HG02852 (cell line): Measurements from ENCODE around the gene ADARB1.

Source experiments
- ATAC-seq: cut with Tn5 transposase; IDR thresholded peaks from one replicate; pipeline ENCODE4 v1.9.1; 2021; ENCODE audit warnings: mild to moderate bottlenecking, moderate library complexity; ENCODE audit not compliant: unreplicated experiment

Gene ADARB1

DNA sequence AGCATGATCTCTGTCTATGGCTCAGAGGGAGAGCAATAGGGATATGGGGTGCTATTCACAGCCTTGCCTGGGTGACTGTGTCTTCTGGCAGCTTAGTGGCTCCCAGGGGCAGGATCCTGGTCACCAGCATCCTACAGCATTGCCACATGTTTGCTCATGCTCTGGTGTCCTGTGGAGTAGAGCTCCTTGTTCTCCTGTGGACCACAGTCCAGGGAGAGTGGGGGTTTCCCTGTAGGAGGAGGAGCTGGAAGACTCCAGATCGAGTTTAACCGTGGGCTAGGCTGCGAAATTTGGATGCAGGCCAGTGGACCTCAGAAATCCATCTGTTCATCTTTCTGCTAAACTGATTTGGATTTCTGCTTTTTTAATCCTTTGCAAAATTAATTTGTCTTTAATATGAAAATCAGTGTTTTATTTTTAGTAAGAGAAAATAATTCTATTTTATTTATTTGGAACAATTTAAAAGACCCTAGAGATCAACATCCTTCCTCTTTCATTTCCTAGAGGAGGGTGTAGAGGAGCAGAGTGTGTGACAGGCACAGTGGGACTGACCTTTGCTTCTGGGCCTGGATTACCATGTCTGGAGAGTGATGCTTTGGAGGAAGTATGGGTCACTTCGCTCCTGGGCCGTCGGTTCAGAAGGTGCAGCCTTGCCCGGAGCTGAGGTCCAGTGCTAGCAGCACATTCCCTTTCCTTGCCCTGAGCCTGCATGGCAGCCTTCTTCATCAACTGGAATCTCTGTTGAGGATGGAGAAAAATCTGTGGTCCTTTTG, 17.4 kb downstream of the ADARB1 start:
- ATAC-seq = no peak

DNA sequence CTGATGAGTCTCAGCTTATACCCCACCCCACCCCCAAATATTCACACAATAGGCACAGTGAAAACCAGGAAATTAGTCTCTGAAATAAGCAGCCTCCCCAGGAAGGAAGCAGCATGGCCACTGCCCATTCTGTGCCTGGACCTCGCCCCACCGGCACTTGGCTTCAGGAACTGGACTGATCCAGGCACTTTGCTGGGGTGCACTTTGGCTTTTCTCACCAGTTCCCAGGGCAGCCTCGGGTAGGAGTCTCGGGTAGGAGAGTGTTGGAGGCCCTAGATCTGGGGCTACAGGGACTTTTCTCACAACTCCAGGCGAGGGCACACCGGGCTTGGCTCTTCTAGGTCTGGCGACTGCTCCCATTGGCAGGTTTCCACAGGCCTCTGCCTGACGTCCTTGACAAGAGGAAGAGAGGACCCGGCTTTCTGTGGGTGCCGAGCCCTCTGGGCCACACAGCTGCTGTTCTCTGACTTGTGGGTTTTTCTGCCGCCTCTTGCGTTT, 18.7 kb downstream of the ADARB1 start:
- no peak for ATAC-seq

DNA sequence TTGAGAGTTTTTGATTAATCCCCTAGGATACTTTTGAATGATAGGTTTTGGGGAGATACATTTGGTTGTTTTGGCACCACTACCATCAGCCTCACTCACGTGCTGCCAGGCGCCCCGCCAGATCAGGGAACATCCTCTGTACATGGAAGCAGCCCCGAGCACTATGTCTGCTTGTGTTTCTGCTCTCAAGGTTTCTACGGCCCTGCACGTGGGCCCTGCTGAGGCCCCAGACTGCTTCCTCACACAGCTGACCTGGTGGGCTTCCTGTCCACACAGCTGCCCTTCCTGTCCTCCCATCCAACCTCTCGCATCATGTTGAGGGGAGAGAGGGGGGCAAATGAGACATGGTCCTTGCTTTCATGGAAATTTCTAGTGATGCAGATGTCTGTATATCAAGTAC, 20.0 kb downstream of the ADARB1 start:
- ATAC-seq = no peak

DNA sequence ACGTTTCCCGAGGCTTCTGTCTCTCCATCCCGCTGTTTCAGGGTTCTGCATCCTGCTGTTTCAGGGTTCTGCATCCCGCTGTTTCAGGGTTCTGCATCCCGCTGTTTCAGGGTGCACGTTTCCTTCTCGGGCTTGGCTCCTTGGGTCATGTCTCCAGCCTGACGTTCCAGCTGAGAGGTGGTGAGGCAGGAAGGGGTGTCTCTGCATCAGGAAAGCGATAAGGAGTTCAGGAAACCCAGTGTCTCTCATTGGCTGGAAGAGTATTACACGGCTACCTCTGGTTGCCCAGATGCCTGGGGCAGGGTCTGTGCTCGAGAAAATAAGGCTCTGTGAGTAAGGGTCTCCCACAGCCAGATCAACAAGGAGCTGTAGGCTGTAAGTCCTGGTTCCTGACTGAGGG, 21.1 kb downstream of the ADARB1 start:
- no peak for ATAC-seq

DNA sequence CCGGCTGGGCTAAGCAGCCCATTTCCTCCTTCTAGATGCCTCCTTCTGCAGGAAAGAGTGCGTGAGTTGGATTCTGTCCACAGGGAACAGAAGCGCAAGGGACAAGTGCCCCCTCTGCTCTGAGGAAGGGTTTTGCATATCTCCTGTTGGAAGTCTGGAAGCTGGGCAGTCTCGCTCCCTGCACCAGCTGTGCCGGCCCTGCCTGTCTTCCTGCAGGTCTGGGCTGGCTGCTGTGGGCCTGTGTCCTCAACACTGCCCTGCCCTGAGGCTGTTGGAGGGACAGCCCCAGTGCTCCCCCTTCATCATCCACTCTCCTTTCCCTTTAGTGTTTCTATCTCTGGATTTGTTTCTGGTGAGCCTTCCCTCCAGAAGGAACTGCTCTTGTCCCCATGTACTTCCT, 21.8 kb downstream of the ADARB1 start:
- ATAC-seq = no peak

DNA sequence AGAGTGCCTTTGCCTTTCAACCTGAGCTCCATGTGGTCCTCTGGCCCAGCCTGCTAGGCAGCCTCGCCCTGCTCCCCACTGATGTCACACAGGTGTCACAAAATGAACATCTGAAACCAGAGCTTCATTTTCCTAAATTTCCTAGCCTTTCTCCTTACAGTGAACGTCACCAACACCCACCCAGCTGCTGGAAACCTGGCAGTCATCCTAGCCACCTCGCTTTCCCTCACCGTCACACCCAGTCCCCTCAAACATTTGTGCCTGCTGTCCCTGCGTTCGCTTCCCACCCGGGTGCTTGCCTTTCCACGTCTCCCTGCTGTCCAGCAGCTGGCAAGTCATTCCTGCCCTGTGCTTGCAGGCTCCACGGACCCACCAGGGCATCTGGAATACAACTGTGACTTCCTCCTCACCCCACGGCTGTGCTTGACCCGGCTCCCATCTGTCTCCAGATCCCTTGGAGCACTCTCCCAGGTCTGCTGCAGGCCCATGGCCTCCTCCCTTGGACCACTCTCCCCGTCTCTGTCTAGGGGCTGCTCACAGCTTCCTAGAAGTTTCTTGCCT, 23.5 kb downstream of the ADARB1 start:
- no peak for ATAC-seq

DNA sequence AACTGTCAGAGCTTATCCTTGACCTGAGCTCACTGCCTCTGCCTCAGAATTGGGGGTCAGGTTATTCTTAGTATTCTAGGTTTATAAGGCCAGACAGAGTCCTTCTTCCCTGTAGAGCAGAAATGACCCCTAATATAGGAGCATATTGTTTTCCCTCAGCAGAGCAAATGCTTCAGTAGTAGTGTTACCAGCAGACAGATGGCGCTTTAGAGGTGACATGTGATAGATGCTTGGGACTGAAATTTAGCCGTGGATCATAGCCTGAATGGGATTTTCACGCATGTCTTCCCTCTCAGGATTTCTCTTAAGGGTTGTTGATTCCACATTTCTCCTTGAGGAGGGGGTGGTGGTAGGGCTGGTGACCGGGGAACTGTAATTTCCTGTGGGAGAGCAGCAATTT, 24.5 kb downstream of the ADARB1 start:
- no peak for ATAC-seq

DNA sequence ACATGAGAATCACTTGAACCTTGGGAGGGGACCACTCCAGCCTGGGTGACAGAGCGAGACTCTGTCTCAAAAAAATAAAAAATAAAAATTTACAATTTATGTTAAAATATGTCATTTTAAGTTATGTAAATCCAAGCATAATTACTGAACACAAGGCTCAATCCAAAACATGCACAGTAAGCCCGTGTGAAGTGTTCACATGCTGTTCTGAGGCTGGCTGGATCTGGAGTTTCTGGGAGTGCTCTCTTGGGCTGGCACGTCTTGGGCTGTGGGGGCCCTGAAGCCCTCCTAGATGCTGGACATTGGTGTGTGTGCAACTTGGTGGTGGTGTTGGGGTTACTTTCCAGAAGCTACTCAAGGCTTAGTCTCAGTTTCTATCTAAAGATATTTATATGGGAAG, 25.2 kb downstream of the ADARB1 start:
- no peak for ATAC-seq

DNA sequence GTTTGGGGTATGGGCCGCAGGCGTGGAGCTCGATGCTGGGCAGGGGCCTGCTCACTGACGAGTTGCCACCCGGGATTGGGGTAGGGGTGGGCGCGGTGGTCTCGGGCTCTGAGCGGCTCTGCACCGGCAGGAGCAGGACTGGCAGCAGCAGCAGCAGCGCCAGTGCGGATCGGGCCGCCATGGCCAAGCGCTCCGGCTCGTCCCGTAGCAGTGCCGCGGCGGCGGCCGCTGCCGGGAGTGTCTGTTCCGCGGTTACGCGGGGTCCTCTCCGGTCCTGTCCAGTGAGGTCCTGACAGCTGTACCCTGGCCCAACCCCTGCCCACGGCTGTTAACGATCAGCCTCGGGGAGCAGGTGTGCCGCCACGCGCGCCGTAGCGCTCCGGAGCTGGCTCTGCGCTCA, 26.5 kb downstream of the ADARB1 start:
- no peak for ATAC-seq

DNA sequence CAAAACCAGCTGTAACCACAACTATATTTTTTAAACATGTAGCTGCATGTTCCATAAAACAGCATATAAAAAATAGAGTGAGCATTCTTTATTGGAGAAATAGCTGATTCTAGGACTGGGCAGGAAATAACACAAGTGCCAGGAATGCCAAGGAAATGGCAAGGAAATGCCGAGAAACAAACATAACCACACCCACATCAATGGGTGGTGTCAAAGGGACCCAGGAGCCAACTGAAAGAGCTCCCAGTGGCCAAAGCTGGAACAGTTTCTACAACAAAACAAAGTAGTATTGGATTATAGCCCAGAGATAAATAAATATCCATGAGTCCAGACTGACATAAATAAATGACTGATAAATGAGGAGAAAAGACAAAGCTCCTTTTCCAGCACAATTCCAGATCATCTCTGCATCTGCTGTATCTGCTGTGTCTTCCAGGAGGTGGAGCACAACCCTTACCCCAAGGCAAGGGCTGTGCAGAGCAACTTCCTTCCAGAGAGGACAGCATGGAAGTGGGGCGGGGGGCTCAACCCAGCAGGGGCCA, 28.1 kb downstream of the ADARB1 start:
- ATAC-seq = no peak

DNA sequence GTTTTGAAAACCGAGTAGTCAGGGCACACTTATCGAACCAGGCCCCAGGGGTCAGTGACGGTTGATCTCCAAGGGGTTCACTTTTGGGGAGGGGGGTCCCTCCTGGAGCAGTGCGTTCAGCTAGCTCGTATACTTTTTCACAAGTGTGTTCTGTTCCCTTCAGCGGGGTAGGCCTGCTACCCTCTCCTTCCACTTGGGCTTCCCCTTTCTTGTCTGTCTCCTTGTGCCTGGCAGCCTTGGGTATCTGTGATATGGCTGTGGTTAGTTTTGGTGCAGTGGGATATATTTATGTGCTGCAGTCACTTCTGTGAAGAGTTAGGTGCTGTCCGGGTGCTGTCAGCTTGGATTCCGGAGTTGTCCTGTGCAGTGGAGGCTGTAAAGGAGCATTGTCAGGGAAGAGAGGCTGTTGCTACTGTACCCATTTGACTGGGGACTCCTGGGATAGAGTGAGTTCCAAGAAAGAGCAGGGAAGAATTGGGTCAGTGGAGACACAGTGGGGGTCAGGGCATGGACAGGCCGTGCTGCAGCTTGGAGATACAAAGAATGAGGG, 29.7 kb downstream of the ADARB1 start:
- ATAC-seq = no peak

DNA sequence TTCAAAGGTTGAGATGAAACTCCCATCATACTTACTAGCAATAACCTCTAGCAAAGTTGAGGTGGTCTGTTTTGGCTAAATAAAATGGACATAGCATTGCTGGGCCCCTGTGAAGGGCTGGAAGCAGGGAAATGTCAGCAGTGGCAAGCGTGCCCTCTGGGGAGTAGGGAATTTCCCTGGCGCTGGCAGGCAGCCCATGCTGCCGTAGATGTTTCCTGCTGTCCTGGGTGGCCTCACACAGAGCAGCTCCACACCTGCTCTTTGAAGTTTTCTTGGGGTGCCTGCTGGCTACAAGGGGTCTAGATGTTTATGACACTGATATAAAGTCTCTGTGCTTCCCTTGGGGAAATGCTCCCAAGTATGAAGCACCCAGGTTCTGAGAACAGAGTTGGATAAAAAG, 30.2 kb downstream of the ADARB1 start:
- ATAC-seq = no peak

DNA sequence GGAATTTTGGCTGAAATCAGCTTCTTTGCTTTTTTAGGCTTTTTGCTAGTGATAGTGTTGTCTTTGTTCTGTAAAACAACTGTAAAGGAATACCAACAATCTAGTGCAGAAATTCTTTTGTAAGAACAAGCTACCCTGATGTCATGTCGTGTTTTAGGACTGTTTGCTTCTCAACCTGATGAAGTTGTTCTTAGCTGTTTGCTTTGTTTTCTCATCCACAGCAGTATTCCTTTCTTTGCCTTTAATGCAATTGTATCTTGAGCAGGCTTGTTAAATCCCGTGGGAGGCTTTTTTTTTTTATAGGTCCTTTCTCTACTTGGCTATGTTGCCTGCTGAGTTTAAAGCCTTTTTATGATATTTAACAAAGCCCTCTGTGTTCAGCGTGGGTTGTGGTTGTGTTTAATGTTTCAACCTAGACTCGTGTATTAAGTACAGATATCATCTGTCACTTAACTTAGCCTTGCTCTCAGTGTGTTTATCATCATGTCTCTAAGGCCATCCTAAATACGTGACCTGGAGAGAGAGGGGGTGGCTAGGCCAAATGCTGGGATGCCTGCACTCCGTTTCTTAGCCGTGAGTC, 31.6 kb downstream of the ADARB1 start:
- no peak for ATAC-seq

DNA sequence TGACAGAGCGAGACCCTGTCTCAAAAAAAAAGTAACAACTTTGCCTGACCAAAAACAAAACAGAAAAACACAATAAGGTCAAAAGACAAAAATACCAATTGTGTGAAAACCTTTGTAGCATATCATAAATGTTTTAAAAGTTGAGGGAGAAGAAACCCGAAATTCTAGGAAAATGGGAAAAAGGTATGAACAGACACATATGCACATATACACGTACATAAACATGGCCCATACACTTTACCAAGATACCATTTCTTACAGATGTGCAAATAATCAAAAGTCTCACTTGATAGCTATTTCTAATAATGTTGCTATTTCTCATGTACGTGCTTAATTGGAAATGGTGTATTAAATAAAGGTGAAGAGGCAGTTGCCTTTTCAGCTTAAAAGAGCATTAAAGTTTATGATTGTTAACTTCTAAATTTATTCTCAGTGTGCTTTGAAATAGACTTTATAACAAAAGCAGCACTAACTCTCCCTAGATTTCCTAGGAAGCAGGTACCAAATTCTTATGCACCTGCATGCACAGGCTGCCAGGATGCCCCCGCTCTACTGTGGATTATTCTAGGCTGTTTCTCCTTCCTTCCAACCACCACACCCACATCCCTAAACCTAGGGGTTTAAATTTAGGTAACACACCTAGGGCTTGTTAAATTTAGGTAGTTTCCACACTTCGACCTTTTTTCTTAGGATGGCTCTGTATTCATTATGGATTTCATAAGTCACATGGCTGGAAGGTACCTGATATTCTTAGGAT, 33.8 kb downstream of the ADARB1 start:
- no peak for ATAC-seq

DNA sequence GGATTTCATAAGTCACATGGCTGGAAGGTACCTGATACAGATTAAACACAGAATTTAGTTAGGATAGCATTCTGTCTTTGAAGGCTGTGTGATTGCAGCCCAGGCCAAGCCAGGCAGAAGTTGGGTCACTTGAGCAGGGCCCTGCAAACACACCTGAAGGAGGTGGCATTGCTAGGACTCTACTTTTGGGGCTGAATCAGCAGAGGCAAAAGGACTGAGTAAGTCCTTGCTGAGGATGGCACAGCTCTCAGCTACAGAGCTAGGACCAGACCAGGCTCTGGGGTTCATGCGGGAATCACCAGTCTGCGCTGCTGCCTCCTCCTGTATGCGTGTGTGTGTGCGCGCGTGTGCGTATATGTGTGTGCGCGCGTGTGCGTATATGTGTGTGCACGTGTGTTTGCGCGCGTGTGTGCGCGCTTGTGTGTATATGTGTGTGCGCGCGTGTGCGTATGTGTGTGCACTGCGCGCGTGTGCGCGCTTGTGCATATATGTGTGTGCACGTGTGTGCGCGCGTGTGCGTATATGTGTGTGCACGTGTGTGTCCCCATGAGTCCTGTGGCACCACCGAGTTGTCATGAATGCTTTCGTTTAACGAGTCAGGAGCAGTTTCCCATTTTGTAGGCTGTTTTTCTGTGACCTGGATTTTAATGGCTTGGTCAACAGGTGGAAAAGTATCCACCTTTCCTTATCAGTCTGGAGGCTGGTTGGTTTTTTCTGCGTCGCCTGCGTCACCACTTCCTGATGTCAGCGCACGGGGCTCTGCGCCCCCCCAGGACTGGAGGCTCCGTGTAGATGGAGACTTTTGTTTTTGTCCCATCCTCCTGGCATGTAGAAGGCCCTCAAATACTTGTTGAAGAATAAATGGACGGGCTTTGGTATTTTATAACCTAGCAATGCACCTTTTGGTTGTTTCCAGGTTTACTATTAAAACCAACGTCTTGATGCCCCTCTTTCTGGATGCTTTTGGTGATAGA, 34.7 kb downstream of the ADARB1 start:
- no peak for ATAC-seq

DNA sequence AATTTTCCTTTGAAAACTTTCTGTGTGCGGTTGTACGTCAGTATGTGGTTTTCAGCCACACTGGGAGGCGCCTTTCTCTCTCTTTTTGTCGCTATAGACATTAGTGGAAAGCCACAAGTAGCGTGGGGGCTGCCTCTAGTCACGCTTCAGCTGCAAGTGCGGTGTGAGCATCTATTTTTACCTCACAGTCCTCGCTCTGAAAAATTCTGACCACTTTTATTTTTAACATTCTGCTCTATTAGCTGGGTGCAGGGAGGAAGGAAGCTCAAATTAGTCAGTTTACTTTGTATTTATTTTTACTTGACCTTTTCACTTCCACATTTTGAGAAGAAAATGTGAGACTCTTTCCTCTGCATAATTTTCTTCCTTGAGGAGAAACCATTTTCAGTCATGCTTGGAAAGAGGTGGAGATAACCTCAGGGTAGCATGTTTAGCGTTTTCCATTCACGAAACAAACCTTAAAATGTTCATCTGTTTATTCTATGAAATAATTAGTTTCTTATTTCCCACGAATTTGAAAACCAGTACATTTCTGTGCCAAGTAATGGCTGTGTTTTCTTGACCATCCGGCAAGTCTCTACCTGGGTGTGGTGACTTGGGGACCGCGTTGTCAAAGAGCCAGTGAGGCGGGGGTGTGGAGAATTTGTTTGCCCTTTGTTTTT, 35.6 kb downstream of the ADARB1 start:
- ATAC-seq = peak; percentile 81

DNA sequence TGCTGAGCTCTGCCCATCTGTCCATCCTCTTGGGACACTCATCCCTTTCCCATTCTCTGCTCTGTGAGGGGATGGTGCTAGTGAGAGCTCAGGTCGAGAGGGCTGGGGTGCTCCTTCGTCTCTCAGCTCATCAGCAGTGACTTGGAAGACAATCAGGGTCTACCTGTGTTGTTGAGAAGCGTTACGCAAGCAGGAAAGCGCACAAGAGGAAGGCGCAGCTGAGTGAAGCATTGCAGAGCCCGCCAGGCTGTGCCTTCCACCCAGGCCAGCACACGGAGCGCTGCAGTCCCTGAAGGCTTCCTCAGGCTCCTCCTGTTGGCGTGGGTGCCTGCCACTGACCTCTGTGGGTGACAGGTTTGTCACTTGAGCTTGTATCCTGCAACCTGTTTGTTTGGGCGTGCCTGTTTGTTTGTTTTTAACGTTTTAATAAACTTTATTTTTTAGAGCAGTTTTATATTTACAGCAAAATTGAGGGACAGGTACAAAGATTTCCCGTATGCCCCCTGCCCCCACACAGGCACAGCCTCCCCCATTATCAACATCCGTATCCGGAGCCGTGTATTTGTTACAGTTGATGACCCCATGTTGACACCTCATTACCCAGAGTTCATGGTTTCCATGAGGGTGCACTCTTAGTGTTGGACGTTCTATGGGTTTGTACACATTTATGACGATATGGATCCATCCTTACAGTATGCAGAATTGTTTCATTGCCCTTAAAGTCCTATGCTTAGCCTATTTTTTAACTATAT, 36.7 kb downstream of the ADARB1 start:
- ATAC-seq = no peak

DNA sequence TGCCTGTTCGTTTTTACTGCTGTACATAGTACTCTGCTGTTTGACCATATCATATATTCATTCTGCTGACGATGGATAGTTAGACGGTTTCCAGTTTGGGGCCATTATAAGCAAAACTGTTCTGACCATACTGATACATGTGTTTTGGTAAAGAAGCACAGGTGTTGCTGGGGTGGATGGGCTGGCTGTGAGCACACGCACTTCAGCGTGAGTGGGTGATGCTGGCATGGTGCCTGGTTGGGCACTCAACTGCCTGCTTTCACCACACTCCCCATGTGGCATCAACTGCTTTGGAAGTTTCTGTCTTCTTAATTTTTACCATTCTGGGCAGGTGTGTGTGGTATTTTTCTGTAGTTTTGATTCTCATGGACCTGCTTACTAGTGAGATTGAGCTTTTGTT, 37.3 kb downstream of the ADARB1 start:
- ATAC-seq = no peak

DNA sequence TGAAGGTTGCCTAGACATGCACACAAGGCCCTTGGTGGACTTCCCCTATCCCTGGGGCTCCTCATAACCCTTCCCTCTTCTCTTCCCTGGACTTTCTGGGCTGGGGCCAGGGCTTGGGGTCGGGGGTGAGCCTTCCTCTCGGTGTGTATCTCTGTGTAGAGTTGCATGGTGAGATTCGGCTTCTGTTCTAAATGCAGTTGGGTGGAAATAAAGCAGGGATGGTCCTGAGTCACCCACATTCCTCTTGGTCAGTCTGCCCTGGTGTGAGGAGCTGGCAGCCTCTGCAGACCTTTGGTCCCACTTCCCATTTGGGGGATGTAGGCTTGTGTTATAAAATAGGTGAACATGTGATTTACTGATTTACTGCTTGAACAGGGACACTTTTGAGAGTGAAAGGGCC, 38.0 kb downstream of the ADARB1 start:
- no peak for ATAC-seq
